ENCODE data around the gene POU6F1. TPM values are rescaled to one million over a fixed set of nuclear protein-coding genes. Genes with fewer than 3 reads are reported as not detected.

Gene POU6F1
- total RNA-seq, 1 experiment from 2014 or later: 13.3 TPM

- Histone ChIP-seq H3K9me3 (ENCODE audit: control insufficient read depth, low read depth, low read length) (no peaks in the 10 kb centered on the region), H4K8ac (replicated peaks; ENCODE audit: insufficient read length, low read depth, low read length) (no peak overlapping the region), H3K4me1 (ENCODE audit: insufficient read depth, low read length) (no peaks in the 10 kb centered on the region), H2BK15ac (ENCODE audit: low read depth, low read length) (no peak overlapping the region), H3K18ac (ENCODE audit: insufficient read length, low read depth, low read length) (no peak overlapping the region), H3K79me2 (ENCODE audit: insufficient read depth, low read length) (no peaks in the 10 kb centered on the region), H2AFZ (ENCODE audit: low read length) (no peak overlapping the region), H2BK120ac (ENCODE audit: low read depth, low read length, poor library complexity, severe bottlenecking) (no peak overlapping the region), H3K79me1 (ENCODE audit: insufficient read depth, low read depth, low read length, poor library complexity, severe bottlenecking) (no peaks in the 10 kb centered on the region), H3T11ph (ENCODE audit: low read length) (no peak overlapping the region), H2BK20ac (ENCODE audit: low read depth, low read length, poor library complexity, severe bottlenecking) (no peak overlapping the region), H2AK5ac (ENCODE audit: insufficient read length, low read length) (no peak overlapping the region), H3K27ac (ENCODE audit: insufficient read length, low read depth, low read length) (no peak overlapping the region), H4K91ac (ENCODE audit: insufficient read length, low read depth, low read length) (no peak overlapping the region), H2BK5ac (ENCODE audit: insufficient read length, low read length) (no peak overlapping the region), H3K27me3 (ENCODE audit: insufficient read depth, low read length) (no peaks in the 10 kb centered on the region), H3K9ac (ENCODE audit: extremely low read depth, insufficient read length, low read length) (no peak overlapping the region), H4K5ac (ENCODE audit: insufficient read length, low read depth, low read length) (no peak overlapping the region), H3K14ac (ENCODE audit: insufficient read depth, low read length) (no peak overlapping the region), H2BK12ac (ENCODE audit: insufficient read length, low read depth, low read length) (no peak overlapping the region), H4K20me1 (ENCODE audit: control insufficient read depth, insufficient read depth, insufficient read length) (no peaks in the 10 kb centered on the region), H3K23me2 (ENCODE audit: insufficient read length, low read depth, low read length, poor library complexity, severe bottlenecking) (no peaks in the 10 kb centered on the region), H3K4me2 (ENCODE audit: insufficient read depth, insufficient read length, low read length) (no peak overlapping the region), H3K4ac (ENCODE audit: low read depth, low read length) (no peak overlapping the region), H3K23ac (ENCODE audit: insufficient read length, low read depth, low read length) (no peak overlapping the region), H3K56ac (ENCODE audit: insufficient read length, low read depth, low read length) (no peak overlapping the region)
- WGBS (ENCODE audit: extremely low coverage, insufficient read length, low lambda C conversion rate): no CpG with 5 or more reads among the region's 6 CpGs
- H3K9me3 Mint-ChIP-seq: no peaks in the 10 kb centered on the region
- no peaks in the 10 kb centered on the region for H3K27me3 Mint-ChIP-seq (ENCODE audit: low read depth)
- H3K27ac Mint-ChIP-seq: no peak overlapping the region; a peak in 1 of 7 replicates
- H3K36me3 Mint-ChIP-seq (ENCODE audit: insufficient read depth in 1 of 3, low read depth in 3 of 3): peaks cover 0 to 10% (median 4%) of the 10 kb centered on the region in 3 experiments; a peak in 5 of 7 replicates
- DNase-seq: no peak
- no peak for TF ChIP-seq CTCF (conservative IDR thresholded peaks at IDR 0.05)
- no peak overlapping the region for H3K4me3 Mint-ChIP-seq
- H3K4me1 Mint-ChIP-seq: no peaks in the 10 kb centered on the region
Measured at GRCh38 chr12:51205350-51205749, 12.5 kb downstream of the POU6F1 start.

Data from H9 (cell line).